Measurements from ENCODE around the gene POLL. TPM values are rescaled to one million over a fixed set of nuclear protein-coding genes. Genes with fewer than 3 reads are reported as not detected.

POLL gene
- total and polyA plus RNA-seq, 2 donors (not counting 1 experiment from before 2014, with no cell fraction given): 10.9 to 15.7 TPM

- Histone ChIP-seq H3K27me3 (ENCODE audit: control insufficient read depth, insufficient read depth, low read length) (no peaks in the 10 kb centered on the region), H3K79me2 (ENCODE audit: control insufficient read depth, insufficient read depth, low read length) (no peaks in the 10 kb centered on the region), H3K4me3 (replicated peaks in 1 of 4; ENCODE audit: control extremely low read depth in 1 of 4, insufficient read depth in 1 of 4, low read depth in 3 of 4, low read length in 4 of 4) (no peak overlapping the region), H2AFZ (ENCODE audit: low read length) (no peak overlapping the region), H3K9ac (ENCODE audit: insufficient read depth, low read length) (no peak overlapping the region), H3K36me3 (ENCODE audit: control insufficient read depth, insufficient read depth, low read length) (peaks cover 6% of the 10 kb centered on the region), H3K27ac (ENCODE audit: insufficient read depth, low read length) (no peak overlapping the region), H3K4me1 (ENCODE audit: control insufficient read depth, extremely low read depth, insufficient read depth, low read length) (peaks cover 3% of the 10 kb centered on the region), H3K4me2 (ENCODE audit: extremely low read depth, insufficient read depth, low read length) (no peak overlapping the region), H3K9me3 (ENCODE audit: control insufficient read depth, insufficient read depth, low read depth, low read length) (no peaks in the 10 kb centered on the region), H4K20me1 (ENCODE audit: control insufficient read depth, extremely low read depth, insufficient read depth, low read length) (no peaks in the 10 kb centered on the region)
- no peak for TF ChIP-seq CTCF (conservative IDR thresholded peaks at IDR 0.05 in 1 of 2, IDR thresholded peaks at IDR 0.05 in 1 of 2; ENCODE audit: low read depth in 1 of 2, low read length in 2 of 2)
- no peak for TF ChIP-seq EZH2 (IDR thresholded peaks at IDR 0.05; ENCODE audit: low read length, missing control alignments)
- no peak for DNase-seq (ENCODE audit: low read depth in 2 of 2)
These were observed 28.5 kb upstream of the POLL start for GRCh38 chr10:101616415-101617101.

- H3K9ac ChIP-seq (ENCODE audit: insufficient read depth, low read length): no peak overlapping the region
- TF ChIP-seq CTCF (conservative IDR thresholded peaks at IDR 0.05 in 1 of 2, IDR thresholded peaks at IDR 0.05 in 1 of 2; ENCODE audit: low read depth in 1 of 2, low read length in 2 of 2) (no peak), EZH2 (IDR thresholded peaks at IDR 0.05; ENCODE audit: low read length, missing control alignments) (no peak)
- peaks cover 10% of the 10 kb centered on the region for H3K36me3 ChIP-seq (ENCODE audit: control insufficient read depth, insufficient read depth, low read length)
- H3K27ac ChIP-seq (ENCODE audit: insufficient read depth, low read length): no peak overlapping the region
- no peak overlapping the region for H3K4me2 ChIP-seq (ENCODE audit: extremely low read depth, insufficient read depth, low read length)
- no peak overlapping the region for H2AFZ ChIP-seq (ENCODE audit: low read length)
- H3K9me3 ChIP-seq (ENCODE audit: control insufficient read depth, insufficient read depth, low read depth, low read length): no peaks in the 10 kb centered on the region
- DNase-seq (ENCODE audit: low read depth in 2 of 2): no peak
- no peaks in the 10 kb centered on the region for H4K20me1 ChIP-seq (ENCODE audit: control insufficient read depth, extremely low read depth, insufficient read depth, low read length)
- no peak overlapping the region for H3K4me3 ChIP-seq (replicated peaks in 1 of 4; ENCODE audit: control extremely low read depth in 1 of 4, insufficient read depth in 1 of 4, low read depth in 3 of 4, low read length in 4 of 4)
- H3K79me2 ChIP-seq (ENCODE audit: control insufficient read depth, insufficient read depth, low read length): no peaks in the 10 kb centered on the region
- no peaks in the 10 kb centered on the region for H3K27me3 ChIP-seq (ENCODE audit: control insufficient read depth, insufficient read depth, low read length)
- peaks cover 3% of the 10 kb centered on the region for H3K4me1 ChIP-seq (ENCODE audit: control insufficient read depth, extremely low read depth, insufficient read depth, low read length)
These were observed 27.6 kb upstream of the POLL start for GRCh38 chr10:101615525-101616116.

- H3K27ac ChIP-seq (ENCODE audit: insufficient read depth, low read length): no peak overlapping the region
- no peak overlapping the region for H3K4me3 ChIP-seq (replicated peaks in 1 of 4; ENCODE audit: control extremely low read depth in 1 of 4, insufficient read depth in 1 of 4, low read depth in 3 of 4, low read length in 4 of 4)
- no peaks in the 10 kb centered on the region for H3K9me3 ChIP-seq (ENCODE audit: control insufficient read depth, insufficient read depth, low read depth, low read length)
- no peak overlapping the region for H3K4me2 ChIP-seq (ENCODE audit: extremely low read depth, insufficient read depth, low read length)
- no peaks in the 10 kb centered on the region for H3K79me2 ChIP-seq (ENCODE audit: control insufficient read depth, insufficient read depth, low read length)
- DNase-seq (ENCODE audit: low read depth in 2 of 2): no peak
- peaks cover 12% of the 10 kb centered on the region for H3K36me3 ChIP-seq (ENCODE audit: control insufficient read depth, insufficient read depth, low read length)
- H3K27me3 ChIP-seq (ENCODE audit: control insufficient read depth, insufficient read depth, low read length): no peaks in the 10 kb centered on the region
- no peak overlapping the region for H2AFZ ChIP-seq (ENCODE audit: low read length)
- H4K20me1 ChIP-seq (ENCODE audit: control insufficient read depth, extremely low read depth, insufficient read depth, low read length): no peaks in the 10 kb centered on the region
- TF ChIP-seq EZH2 (IDR thresholded peaks at IDR 0.05; ENCODE audit: low read length, missing control alignments): no peak
- no peak for TF ChIP-seq CTCF (conservative IDR thresholded peaks at IDR 0.05 in 1 of 2, IDR thresholded peaks at IDR 0.05 in 1 of 2; ENCODE audit: low read depth in 1 of 2, low read length in 2 of 2)
- no peak overlapping the region for H3K9ac ChIP-seq (ENCODE audit: insufficient read depth, low read length)
- H3K4me1 ChIP-seq (ENCODE audit: control insufficient read depth, extremely low read depth, insufficient read depth, low read length): peaks cover 3% of the 10 kb centered on the region
These were observed 26.8 kb upstream of the POLL start for GRCh38 chr10:101614663-101615524.
